ENCODE data around the gene PCDH15. TPM values are rescaled to one million over a fixed set of nuclear protein-coding genes. Genes with fewer than 3 reads are reported as not detected.

PCDH15 gene
- total RNA-seq, 3 donors from 2014 or later (not counting 1 experiment from before 2014, with no cell fraction given) = not detected

- no peaks in the 10 kb centered on the region for H3K27me3 ChIP-seq (ENCODE audit: control insufficient read depth, insufficient read depth, low read length)
- H3K4me1 ChIP-seq (ENCODE audit: control insufficient read depth, insufficient read depth, low read length) = no peaks in the 10 kb centered on the region
- Mint-ChIP-seq H3K9me3 (peaks cover 2 to 3% of the 10 kb centered on the region in 2 donors), H3K36me3 (no peaks in the 10 kb centered on the region), H3K27ac (no peak overlapping the region), H3K4me3 (no peak overlapping the region), H3K4me1 (no peaks in the 10 kb centered on the region), H3K27me3 (ENCODE audit: low read depth in 2 of 2) (no peaks in the 10 kb centered on the region)
- no peaks in the 10 kb centered on the region for H3K36me3 ChIP-seq (ENCODE audit: control insufficient read depth, insufficient read depth, low read length)
- H3K9me3 ChIP-seq (ENCODE audit: control insufficient read depth, insufficient read depth, low read length) = no peaks in the 10 kb centered on the region
- no peak for DNase-seq
- H3K27ac ChIP-seq (ENCODE audit: low read length) = no peak overlapping the region
- no peak overlapping the region for H3K4me3 ChIP-seq (ENCODE audit: low read length)
- intact Hi-C loops (cut with micrococcal nuclease) = no loop called here
- ATAC-seq = no peak
- TF ChIP-seq CTCF (IDR thresholded peaks at IDR 0.05) = no peak
Observed at GRCh38 chr10:54559498-54559897, 241.5 kb downstream of the PCDH15 start.

GRCh38 chr10:54554028-54554427 is 247.0 kb downstream of the PCDH15 start:
- no peaks in the 10 kb centered on the region for H3K27me3 Mint-ChIP-seq (ENCODE audit: low read depth in 2 of 2)
- H3K4me3 Mint-ChIP-seq = no peak overlapping the region
- H3K27ac Mint-ChIP-seq = no peak overlapping the region
- H3K4me1 Mint-ChIP-seq = no peaks in the 10 kb centered on the region
- peaks cover 3 to 8% of the 10 kb centered on the region in 2 donors for H3K9me3 Mint-ChIP-seq
- Histone ChIP-seq H3K4me1 (ENCODE audit: control insufficient read depth, insufficient read depth, low read length) (no peaks in the 10 kb centered on the region), H3K9me3 (ENCODE audit: control insufficient read depth, insufficient read depth, low read length) (no peaks in the 10 kb centered on the region), H3K27ac (ENCODE audit: low read length) (no peak overlapping the region), H3K27me3 (ENCODE audit: control insufficient read depth, insufficient read depth, low read length) (no peaks in the 10 kb centered on the region), H3K4me3 (ENCODE audit: low read length) (no peak overlapping the region), H3K36me3 (ENCODE audit: control insufficient read depth, insufficient read depth, low read length) (no peaks in the 10 kb centered on the region)
- ATAC-seq (no peak), DNase-seq (no peak)
- no peak for TF ChIP-seq CTCF (IDR thresholded peaks at IDR 0.05)
- intact Hi-C loops (cut with micrococcal nuclease) = no loop called here
- no CpG with 5 or more reads among the region's 2 CpGs for WGBS (ENCODE audit: insufficient coverage)
- no peaks in the 10 kb centered on the region for H3K36me3 Mint-ChIP-seq

- H3K36me3 ChIP-seq (ENCODE audit: control insufficient read depth, insufficient read depth, low read length) = no peaks in the 10 kb centered on the region
- H3K27ac ChIP-seq (ENCODE audit: low read length) = no peak overlapping the region
- no peak overlapping the region for H3K27ac Mint-ChIP-seq
- H3K27me3 ChIP-seq (ENCODE audit: control insufficient read depth, insufficient read depth, low read length) = no peaks in the 10 kb centered on the region
- 0% methylated on average over 1 of the region's 3 CpGs for whole genome bisulfite sequencing (ENCODE audit: insufficient coverage)
- intact Hi-C loops (cut with micrococcal nuclease) = no loop called here
- H3K27me3 Mint-ChIP-seq (ENCODE audit: low read depth in 2 of 2) = no peaks in the 10 kb centered on the region
- no peaks in the 10 kb centered on the region for H3K4me1 ChIP-seq (ENCODE audit: control insufficient read depth, insufficient read depth, low read length)
- H3K4me3 Mint-ChIP-seq = no peak overlapping the region
- ATAC-seq (no peak), DNase-seq (no peak)
- H3K36me3 Mint-ChIP-seq = no peaks in the 10 kb centered on the region
- H3K9me3 ChIP-seq (ENCODE audit: control insufficient read depth, insufficient read depth, low read length) = no peaks in the 10 kb centered on the region
- H3K9me3 Mint-ChIP-seq = peaks cover 9% of the 10 kb centered on the region in 2 donors
- TF ChIP-seq CTCF (IDR thresholded peaks at IDR 0.05) = no peak
- no peaks in the 10 kb centered on the region for H3K4me1 Mint-ChIP-seq
- no peak overlapping the region for H3K4me3 ChIP-seq (ENCODE audit: low read length)
Observed at GRCh38 chr10:54550016-54550415, 251.0 kb downstream of the PCDH15 start.

- TF ChIP-seq CTCF (IDR thresholded peaks at IDR 0.05) = no peak
- no peak for ATAC-seq
Observed at GRCh38 chr10:54531296-54531695, 269.7 kb downstream of the PCDH15 start.

More at GRCh38 chr10:54531296-54531695, 269.7 kb downstream of the PCDH15 start:
- H3K4me1 Mint-ChIP-seq = no peaks in the 10 kb centered on the region
- no peaks in the 10 kb centered on the region for H3K4me1 ChIP-seq (ENCODE audit: control insufficient read depth, insufficient read depth, low read length)
- H3K9me3 ChIP-seq (ENCODE audit: control insufficient read depth, insufficient read depth, low read length) = no peaks in the 10 kb centered on the region
- peaks cover 6 to 19% of the 10 kb centered on the region in 2 donors for H3K9me3 Mint-ChIP-seq
- 88% methylated on average over 2 of the region's 3 CpGs for WGBS (ENCODE audit: insufficient coverage)
- intact Hi-C loops (cut with micrococcal nuclease) = no loop called here
- no peaks in the 10 kb centered on the region for H3K36me3 ChIP-seq (ENCODE audit: control insufficient read depth, insufficient read depth, low read length)
- H3K4me3 ChIP-seq (ENCODE audit: low read length) = no peak overlapping the region
- H3K36me3 Mint-ChIP-seq = no peaks in the 10 kb centered on the region
- H3K27ac ChIP-seq (ENCODE audit: low read length) = no peak overlapping the region
- H3K27me3 ChIP-seq (ENCODE audit: control insufficient read depth, insufficient read depth, low read length) = no peaks in the 10 kb centered on the region
- H3K27me3 Mint-ChIP-seq (ENCODE audit: low read depth in 2 of 2) = no peaks in the 10 kb centered on the region
- no peak overlapping the region for H3K27ac Mint-ChIP-seq
- H3K4me3 Mint-ChIP-seq = no peak overlapping the region
- DNase-seq = no peak

Measured in natural killer cell (primary cell).